Neural cell (in vitro differentiated cells): Measurements from ENCODE around the gene SLC44A1.

Source experiments
- EP300 ChIP-seq: fragments of 450-650 bp; conservative IDR thresholded peaks from 2 replicates; pipeline ENCODE4 v1.6.1; 2014; ENCODE audit warnings: antibody characterized with exemption, mild to moderate bottlenecking, moderate library complexity; ENCODE audit not compliant: poor library complexity, severe bottlenecking
- EZH2 ChIP-seq: fragments of 200-600, 300-800 bp; shearing (Covaris generic), sonication (generic); IDR thresholded peaks from 2 replicates; pipeline ENCODE4 v1.6.1; 2014; ENCODE audit warnings: antibody characterized with exemption, low read length, borderline replicate concordance, mild to moderate bottlenecking; ENCODE audit not compliant: insufficient read depth, poor library complexity, severe bottlenecking
- POLR2AphosphoS5 ChIP-seq: IDR thresholded peaks from 2 replicates; pipeline ENCODE4 v1.6.1; 2012
- RAD21 ChIP-seq: fragments of 450-650 bp; conservative IDR thresholded peaks from 2 replicates; pipeline ENCODE4 v1.6.1; 2014; ENCODE audit warnings: antibody characterized with exemption, mild to moderate bottlenecking, moderate library complexity
- REST ChIP-seq: IDR thresholded peaks from 2 replicates; pipeline ENCODE4 v1.6.1; 2012; ENCODE audit warnings: borderline replicate concordance
- SMC3 ChIP-seq: fragments of 450-650 bp; conservative IDR thresholded peaks from 2 replicates; pipeline ENCODE4 v1.6.1; 2014; ENCODE audit warnings: antibody characterized with exemption, mild to moderate bottlenecking, moderate library complexity; ENCODE audit not compliant: poor library complexity
- TAF1 ChIP-seq: IDR thresholded peaks from 2 replicates; pipeline ENCODE4 v1.6.1; 2012; ENCODE audit warnings: low read depth
- TF ChIP-seq, protein P1 (sequence below): fragments of 450-650 bp; IDR thresholded peaks from 2 replicates; pipeline ENCODE4 v1.5.1; 2014; ENCODE audit warnings: antibody characterized with exemption, mild to moderate bottlenecking, moderate library complexity; ENCODE audit not compliant: poor library complexity, severe bottlenecking

DNA sequence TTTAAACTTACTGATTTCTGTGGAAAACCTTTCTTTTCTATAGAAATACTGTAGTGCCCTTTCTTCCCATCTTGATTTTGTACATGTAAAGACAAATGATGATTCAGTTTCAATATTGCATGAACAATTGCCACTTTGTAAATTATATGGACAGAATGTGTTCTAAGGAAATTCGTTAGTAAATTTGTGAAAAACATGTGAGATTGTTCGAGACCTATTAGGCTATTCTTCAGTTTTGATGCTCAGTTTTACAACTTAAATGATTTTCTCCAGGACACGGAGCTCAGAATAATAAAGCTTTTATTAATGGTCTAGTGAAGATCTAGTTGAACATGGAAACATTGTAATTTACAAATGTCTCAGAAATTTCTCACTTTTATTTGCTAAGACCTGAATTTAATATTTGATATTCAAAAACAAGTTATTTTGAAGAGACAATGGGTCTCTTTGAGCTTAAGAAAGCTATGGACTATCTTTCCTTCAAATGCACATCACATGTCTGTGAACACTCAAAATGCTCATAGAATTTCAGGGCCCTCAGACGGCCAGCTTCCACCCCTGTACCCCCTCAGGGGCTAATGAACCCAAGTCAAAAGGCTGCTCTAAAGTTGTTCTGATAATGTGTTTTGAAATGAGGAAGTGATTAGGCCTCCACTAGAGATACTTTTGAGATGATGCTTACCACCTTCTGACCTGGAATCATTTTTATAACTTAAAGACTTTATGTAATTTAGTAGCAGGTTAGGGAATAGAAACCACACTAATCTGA lies 149.3 kb downstream of the SLC44A1 start:
- TF ChIP-seq, protein P1, sequence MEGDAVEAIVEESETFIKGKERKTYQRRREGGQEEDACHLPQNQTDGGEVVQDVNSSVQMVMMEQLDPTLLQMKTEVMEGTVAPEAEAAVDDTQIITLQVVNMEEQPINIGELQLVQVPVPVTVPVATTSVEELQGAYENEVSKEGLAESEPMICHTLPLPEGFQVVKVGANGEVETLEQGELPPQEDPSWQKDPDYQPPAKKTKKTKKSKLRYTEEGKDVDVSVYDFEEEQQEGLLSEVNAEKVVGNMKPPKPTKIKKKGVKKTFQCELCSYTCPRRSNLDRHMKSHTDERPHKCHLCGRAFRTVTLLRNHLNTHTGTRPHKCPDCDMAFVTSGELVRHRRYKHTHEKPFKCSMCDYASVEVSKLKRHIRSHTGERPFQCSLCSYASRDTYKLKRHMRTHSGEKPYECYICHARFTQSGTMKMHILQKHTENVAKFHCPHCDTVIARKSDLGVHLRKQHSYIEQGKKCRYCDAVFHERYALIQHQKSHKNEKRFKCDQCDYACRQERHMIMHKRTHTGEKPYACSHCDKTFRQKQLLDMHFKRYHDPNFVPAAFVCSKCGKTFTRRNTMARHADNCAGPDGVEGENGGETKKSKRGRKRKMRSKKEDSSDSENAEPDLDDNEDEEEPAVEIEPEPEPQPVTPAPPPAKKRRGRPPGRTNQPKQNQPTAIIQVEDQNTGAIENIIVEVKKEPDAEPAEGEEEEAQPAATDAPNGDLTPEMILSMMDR, result no peak
- TF ChIP-seq RAD21 (no peak), POLR2AphosphoS5 (no peak), EP300 (no peak), TAF1 (no peak), EZH2 (no peak), REST (no peak), SMC3 (no peak)
